Measurements from ENCODE around the gene STX18.
"Not testable (repeated sequence)": the region's sequence is repeated elsewhere in the genome, so short reads cannot be mapped to it uniquely, and the experiment has no call there.

Gene STX18

GRCh38 chr4:4481399-4481994 lies 60.4 kb downstream of the STX18 start:
- in situ Hi-C loops (cut with HindIII; ENCODE audit: low sequenced_read_pairs), result no loop called here

- in situ Hi-C loops (cut with HindIII; ENCODE audit: low sequenced_read_pairs), result no loop called here
Measured at GRCh38 chr4:4480685-4481398, 61.0 kb downstream of the STX18 start.

- in situ Hi-C loops (cut with HindIII; ENCODE audit: low sequenced_read_pairs), result no loop called here
Measured at GRCh38 chr4:4480205-4480604, 61.6 kb downstream of the STX18 start.

GRCh38 chr4:4479366-4479765 lies 62.5 kb downstream of the STX18 start:
- in situ Hi-C loops (cut with HindIII; ENCODE audit: low sequenced_read_pairs), result no loop called here

- in situ Hi-C loops (cut with HindIII; ENCODE audit: low sequenced_read_pairs), result no loop called here
Measured at GRCh38 chr4:4477796-4478195, 64.1 kb downstream of the STX18 start.

- in situ Hi-C loops (cut with HindIII; ENCODE audit: low sequenced_read_pairs), result no loop called here
Measured at GRCh38 chr4:4477391-4477790, 64.5 kb downstream of the STX18 start.

GRCh38 chr4:4474476-4474875 lies 67.4 kb downstream of the STX18 start:
- in situ Hi-C loops (cut with HindIII; ENCODE audit: low sequenced_read_pairs), result no loop called here

GRCh38 chr4:4472344-4472958 lies 69.4 kb downstream of the STX18 start:
- in situ Hi-C loops (cut with HindIII; ENCODE audit: low sequenced_read_pairs), result no loop called here

- in situ Hi-C loops (cut with HindIII; ENCODE audit: low sequenced_read_pairs), result no loop called here
Measured at GRCh38 chr4:4471195-4471594, 70.7 kb downstream of the STX18 start.

GRCh38 chr4:4470208-4470607 lies 71.6 kb downstream of the STX18 start:
- in situ Hi-C loops (cut with HindIII; ENCODE audit: low sequenced_read_pairs), result no loop called here

- in situ Hi-C loops (cut with HindIII; ENCODE audit: low sequenced_read_pairs), result not testable (repeated sequence)
Measured at GRCh38 chr4:4465238-4465637, 76.6 kb downstream of the STX18 start.

GRCh38 chr4:4462970-4463369 lies 78.9 kb downstream of the STX18 start:
- in situ Hi-C loops (cut with HindIII; ENCODE audit: low sequenced_read_pairs), result no loop called here

- in situ Hi-C loops (cut with HindIII; ENCODE audit: low sequenced_read_pairs), result no loop called here
Measured at GRCh38 chr4:4461850-4462249, 80.0 kb downstream of the STX18 start.

- in situ Hi-C loops (cut with HindIII; ENCODE audit: low sequenced_read_pairs), result no loop called here
Measured at GRCh38 chr4:4461178-4461577, 80.7 kb downstream of the STX18 start.

- in situ Hi-C loops (cut with HindIII; ENCODE audit: low sequenced_read_pairs), result no loop called here
Measured at GRCh38 chr4:4460759-4461158, 81.1 kb downstream of the STX18 start.

GRCh38 chr4:4459181-4459580 lies 82.7 kb downstream of the STX18 start:
- in situ Hi-C loops (cut with HindIII; ENCODE audit: low sequenced_read_pairs), result no loop called here

GRCh38 chr4:4457803-4458553 lies 83.9 kb downstream of the STX18 start:
- in situ Hi-C loops (cut with HindIII; ENCODE audit: low sequenced_read_pairs), result no loop called here

GRCh38 chr4:4456816-4457578 lies 84.9 kb downstream of the STX18 start:
- in situ Hi-C loops (cut with HindIII; ENCODE audit: low sequenced_read_pairs), result no loop called here

- in situ Hi-C loops (cut with HindIII; ENCODE audit: low sequenced_read_pairs), result no loop called here
Measured at GRCh38 chr4:4456351-4456750, 85.5 kb downstream of the STX18 start.

- in situ Hi-C loops (cut with HindIII; ENCODE audit: low sequenced_read_pairs), result no loop called here
Measured at GRCh38 chr4:4455210-4455865, 86.5 kb downstream of the STX18 start.

All from DLD1 (cell line).